Spleen (tissue), 11 donors: Measurements from ENCODE around the gene SELENOF. TPM values are rescaled to one million over a fixed set of nuclear protein-coding genes. Genes with fewer than 3 reads are reported as not detected.

Experiments used
- DNase-seq: peaks from one replicate; pipeline ENCODE4 v3.0.0-alpha.2; 2020
- H3K27ac ChIP-seq, 8 donors: fragments of 200-600 bp; sonication (generic) in 7 of 8; 1 replicate in 4 of 8; 2 replicates in 4 of 8; pipeline versions ENCODE4 v1.5.0 to v1.8.0; 2016 to 2021; ENCODE audit warnings: inconsistent platforms in 4 of 8, mild to moderate bottlenecking in 4 of 8, moderate library complexity in 1 of 8
- H3K27me3 ChIP-seq, 7 donors: fragments of 200-600 bp; sonication (generic) in 6 of 7; replicated peaks in 1 of 7; 1 replicate in 4 of 7; 2 replicates in 3 of 7; pipeline versions ENCODE4 v1.5.0 to v1.8.0; 2016 to 2021; ENCODE audit warnings: inconsistent platforms in 3 of 7, mild to moderate bottlenecking in 1 of 7
- H3K36me3 ChIP-seq, 6 donors: fragments of 200-600 bp; sonication (generic) in 5 of 6; 1 replicate in 4 of 6; 2 replicates in 2 of 6; pipeline versions ENCODE4 v1.5.0 to v1.8.0; 2016 to 2021; ENCODE audit warnings: inconsistent platforms in 2 of 6
- H3K4me1 ChIP-seq, 6 donors: fragments of 200-600 bp; sonication (generic) in 5 of 6; 1 replicate in 3 of 6; 2 replicates in 3 of 6; pipeline versions ENCODE4 v1.5.0 to v1.8.0; 2016 to 2021; ENCODE audit warnings: inconsistent platforms in 3 of 6
- H3K4me3 ChIP-seq, 8 donors: fragments of 200-600 bp; sonication (generic) in 7 of 8; 1 replicate in 4 of 8; 2 replicates in 4 of 8; pipeline versions ENCODE4 v1.5.0 to v1.8.0; 2016 to 2021; ENCODE audit warnings: inconsistent platforms in 4 of 8, mild to moderate bottlenecking in 4 of 8, moderate library complexity in 2 of 8
- H3K9me3 ChIP-seq, 8 donors: fragments of 200-600 bp; sonication (generic) in 7 of 8; 1 replicate in 4 of 8; 2 replicates in 4 of 8; pipeline versions ENCODE4 v1.5.0 to v1.8.0; 2016 to 2021; ENCODE audit warnings: inconsistent platforms in 4 of 8
- POLR2A ChIP-seq, 3 donors: fragments of 450-650 bp; IDR thresholded peaks; one replicate each; pipeline ENCODE4 v1.5.1; 2017; ENCODE audit warnings: antibody characterized with exemption in 3 of 3, mild to moderate bottlenecking in 1 of 3
- POLR2AphosphoS5 ChIP-seq, 3 donors: sonication (generic); formaldehyde crosslinking; IDR thresholded peaks; one replicate each; pipeline ENCODE4 v1.5.1; 2017; ENCODE audit warnings: antibody characterized with exemption in 3 of 3
- WGBS, 5 donors: extraction: QIAGEN DNeasy Blood & Tissue Kit in 3 of 5; methylation state at CpG; one replicate each; pipeline versions ENCODE4 v1.1.5 to v1.1.7; 2013 to 2018; 5-methylcytosine and 5-hydroxymethylcytosine counted together
- intact Hi-C: fragments of 100-400 bp; cut with DNase I; formaldehyde crosslinking; loops from one replicate; pipeline ENCODE4 v1.15.0; 2023; ENCODE audit warnings: low total_unique reads
- polyA plus RNA-seq, 3 donors: library from polyadenylated mRNA; stranded (reverse); fragments of 200-250 nt; gene quantifications; one replicate each; pipeline ENCODE4 v1.2.1, GENCODE V29; 2013
- total RNA-seq, 7 donors: library from RNA; depleted of rRNA in 3 of 7; stranded (reverse); fragments of >200 nt in 3 of 7; fragmentation: NEBNext Ultra II Directional in 4 of 7; extraction: Animal tissue kit (Norgen Biotek cat#: 25700) in 4 of 7; gene quantifications; one replicate each; pipeline versions ENCODE4 v1.1.0 to v1.2.1, GENCODE V29; 2016 to 2021
- TF ChIP-seq, protein P1 (sequence below), 11 experiments: fragments of 200-600 bp in 7 of 11; fragments of 450-650 bp in 4 of 11; sonication (generic) in 4 of 11; IDR thresholded peaks in 8 of 11; conservative IDR thresholded peaks in 3 of 11; 1 replicate in 7 of 11; 2 replicates in 4 of 11; pipeline versions ENCODE4 v1.4.0 to v1.8.0; 2016 to 2021; ENCODE audit warnings: antibody characterized with exemption in 11 of 11, inconsistent platforms in 4 of 11, mild to moderate bottlenecking in 1 of 11
- donor health status: healthy with polysubstance abuse.
- donor health status: DM: no; HTN: no; CAD: no; lungs with moderate emphysema.
- donor health status: DM: no; HTN: no; CAD: no.
- donor health status: Bipolar disorder and iron deficiency.
- donor health status: healthy.
- donor health status: DM: no; HTN: no; CAD: no.
- donor health status: DM: yes; HTN: yes; CAD: no.

The SELENOF gene
- total and polyA plus RNA-seq, 10 donors, result 106 to 197 (median 173) TPM

DNA sequence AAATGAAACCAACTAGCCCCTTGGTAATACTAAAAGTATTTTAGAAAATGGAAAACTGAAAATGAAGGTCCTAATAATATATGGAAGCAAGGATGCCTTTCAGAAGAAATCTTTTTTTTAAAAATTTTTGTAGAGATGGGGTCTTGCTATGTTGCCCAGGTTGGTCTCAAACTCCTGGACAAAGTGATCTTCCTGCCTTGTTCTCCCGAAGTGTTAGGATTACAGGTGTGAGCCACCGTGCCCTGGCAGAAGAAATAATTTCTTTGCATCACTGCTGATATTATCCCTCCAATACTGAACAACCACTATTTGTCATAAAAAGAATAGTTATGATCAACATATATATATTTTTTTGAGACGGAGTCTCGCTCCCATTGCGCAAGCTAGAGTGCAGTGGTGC lies 25.6 kb downstream of the SELENOF start:
- Histone ChIP-seq H3K27ac (no peak overlapping the region), H3K4me1 (peaks cover 0 to 23% (median 8%) of the 10 kb centered on the region in 6 donors), H3K4me3 (no peak overlapping the region), H3K36me3 (peaks cover 0 to 49% (median 2%) of the 10 kb centered on the region in 6 donors), H3K9me3 (no peaks in the 10 kb centered on the region), H3K27me3 (no peaks in the 10 kb centered on the region)
- no peak for DNase-seq
- TF ChIP-seq, protein P1, sequence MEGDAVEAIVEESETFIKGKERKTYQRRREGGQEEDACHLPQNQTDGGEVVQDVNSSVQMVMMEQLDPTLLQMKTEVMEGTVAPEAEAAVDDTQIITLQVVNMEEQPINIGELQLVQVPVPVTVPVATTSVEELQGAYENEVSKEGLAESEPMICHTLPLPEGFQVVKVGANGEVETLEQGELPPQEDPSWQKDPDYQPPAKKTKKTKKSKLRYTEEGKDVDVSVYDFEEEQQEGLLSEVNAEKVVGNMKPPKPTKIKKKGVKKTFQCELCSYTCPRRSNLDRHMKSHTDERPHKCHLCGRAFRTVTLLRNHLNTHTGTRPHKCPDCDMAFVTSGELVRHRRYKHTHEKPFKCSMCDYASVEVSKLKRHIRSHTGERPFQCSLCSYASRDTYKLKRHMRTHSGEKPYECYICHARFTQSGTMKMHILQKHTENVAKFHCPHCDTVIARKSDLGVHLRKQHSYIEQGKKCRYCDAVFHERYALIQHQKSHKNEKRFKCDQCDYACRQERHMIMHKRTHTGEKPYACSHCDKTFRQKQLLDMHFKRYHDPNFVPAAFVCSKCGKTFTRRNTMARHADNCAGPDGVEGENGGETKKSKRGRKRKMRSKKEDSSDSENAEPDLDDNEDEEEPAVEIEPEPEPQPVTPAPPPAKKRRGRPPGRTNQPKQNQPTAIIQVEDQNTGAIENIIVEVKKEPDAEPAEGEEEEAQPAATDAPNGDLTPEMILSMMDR (IDR thresholded peaks at IDR 0.05 in 8 of 11, conservative IDR thresholded peaks at IDR 0.05 in 3 of 11), result no peak
- TF ChIP-seq POLR2A (IDR thresholded peaks at IDR 0.05) (no peak), POLR2AphosphoS5 (IDR thresholded peaks at IDR 0.05) (no peak)
- WGBS, 5 donors, result 94 to 98% (median 97%) methylated on average over 5 of the region's 5 CpGs
- intact Hi-C loops, result no loop called here

DNA sequence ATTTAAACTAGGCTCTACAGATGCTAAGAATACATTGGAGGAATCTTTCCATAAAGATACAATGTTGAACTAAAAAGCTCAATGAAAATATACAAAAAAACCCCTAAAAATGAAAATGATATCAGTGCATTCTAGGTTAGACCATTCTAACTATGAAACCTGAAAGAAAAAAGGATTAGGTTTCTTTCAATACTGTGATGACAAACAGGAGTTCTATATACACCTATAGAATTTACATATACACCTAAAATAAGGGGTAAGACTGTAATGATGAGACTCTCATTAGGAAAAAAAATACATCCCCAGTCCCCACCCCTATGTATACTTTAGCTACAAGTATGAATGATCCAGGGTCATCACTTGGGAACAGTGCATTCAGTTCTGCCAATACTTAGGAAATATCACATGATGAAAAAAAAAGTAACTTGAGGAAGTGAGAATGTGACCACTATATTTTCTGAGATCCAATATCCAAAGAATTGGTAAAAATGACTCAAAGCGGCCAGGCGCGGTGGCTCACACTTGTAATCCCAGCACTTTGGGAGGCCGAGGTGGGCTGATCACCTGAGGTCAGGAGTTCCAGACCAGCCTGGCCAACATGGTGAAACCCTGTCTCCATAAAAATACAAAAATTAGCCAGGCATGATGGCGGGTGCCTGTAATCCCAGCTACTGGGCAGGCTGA lies 26.3 kb downstream of the SELENOF start:
- TF ChIP-seq, protein P1 (IDR thresholded peaks at IDR 0.05 in 8 of 11, conservative IDR thresholded peaks at IDR 0.05 in 3 of 11), result no peak
- H3K9me3 ChIP-seq, result no peaks in the 10 kb centered on the region
- H3K36me3 ChIP-seq, result peaks cover 0 to 47% (median 2%) of the 10 kb centered on the region in 6 donors
- intact Hi-C loops, result no loop called here
- 89 to 96% (median 92%) methylated on average over 5 of the region's 5 CpGs for WGBS, 5 donors
- H3K27me3 ChIP-seq, result no peaks in the 10 kb centered on the region
- no peak for DNase-seq
- H3K4me3 ChIP-seq, result no peak overlapping the region
- no peak overlapping the region for H3K27ac ChIP-seq
- H3K4me1 ChIP-seq, result peaks cover 0 to 26% (median 8%) of the 10 kb centered on the region in 6 donors

- no peak overlapping the region for H3K4me3 ChIP-seq
- 79 to 100% (median 86%) methylated on average over 1 of the region's 1 CpG for WGBS, 5 donors
These were observed 38.2 kb downstream of the SELENOF start for GRCh38 chr1:86875722-86876121.

DNA sequence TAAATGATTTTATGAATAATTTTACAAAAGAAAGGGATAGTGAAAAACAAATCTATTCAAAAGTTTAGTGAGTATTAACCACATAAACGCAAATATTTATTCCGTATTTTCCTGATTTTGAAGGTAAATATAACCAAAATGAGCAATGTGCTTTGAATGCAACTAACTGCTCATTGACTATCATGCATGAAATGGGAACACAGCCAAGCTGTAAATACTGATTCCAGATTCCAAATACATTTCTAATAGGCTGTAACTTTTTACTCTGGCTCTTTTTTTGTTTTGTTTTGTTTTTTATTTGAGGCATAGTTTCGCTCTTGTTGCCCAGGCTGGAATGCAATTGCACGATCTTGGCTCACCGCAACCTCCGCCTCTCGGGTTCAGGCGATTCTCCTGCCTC lies 41.8 kb downstream of the SELENOF start:
- H3K36me3 ChIP-seq, result peaks cover 0 to 37% (median 5%) of the 10 kb centered on the region in 6 donors
- no peaks in the 10 kb centered on the region for H3K9me3 ChIP-seq
- intact Hi-C loops, result no loop called here
- no peaks in the 10 kb centered on the region for H3K27me3 ChIP-seq
- TF ChIP-seq POLR2AphosphoS5 (IDR thresholded peaks at IDR 0.05) (no peak), POLR2A (IDR thresholded peaks at IDR 0.05) (no peak)
- TF ChIP-seq, protein P1 (IDR thresholded peaks at IDR 0.05 in 8 of 11, conservative IDR thresholded peaks at IDR 0.05 in 3 of 11), result no peak
- peaks cover 0 to 24% (median 2%) of the 10 kb centered on the region in 6 donors for H3K4me1 ChIP-seq
- H3K4me3 ChIP-seq, result no peak overlapping the region
- WGBS, 5 donors, result 96 to 98% (median 97%) methylated on average over 8 of the region's 8 CpGs
- DNase-seq, result no peak
- no peak overlapping the region for H3K27ac ChIP-seq

More at GRCh38 chr1:86875722-86876121, 38.2 kb downstream of the SELENOF start:
- H3K27ac ChIP-seq, result no peak overlapping the region
- no peaks in the 10 kb centered on the region for H3K9me3 ChIP-seq
- H3K36me3 ChIP-seq, result peaks cover 0 to 73% (median 27%) of the 10 kb centered on the region in 6 donors
- intact Hi-C loops, result no loop called here
- no peak for DNase-seq
- H3K27me3 ChIP-seq, result no peaks in the 10 kb centered on the region
- H3K4me1 ChIP-seq, result no peaks in the 10 kb centered on the region
- TF ChIP-seq POLR2A (IDR thresholded peaks at IDR 0.05) (no peak), POLR2AphosphoS5 (IDR thresholded peaks at IDR 0.05) (no peak)
- TF ChIP-seq, protein P1 (IDR thresholded peaks at IDR 0.05 in 8 of 11, conservative IDR thresholded peaks at IDR 0.05 in 3 of 11), result no peak
